ENCODE results near the gene TRIM39.
A peak's percentile ranks its signal among the peaks of the same experiment; 100 is the strongest.
"Not testable (repeated sequence)": the region's sequence is repeated elsewhere in the genome, so short reads cannot be mapped to it uniquely, and the experiment has no call there.

TRIM39 gene

DNA sequence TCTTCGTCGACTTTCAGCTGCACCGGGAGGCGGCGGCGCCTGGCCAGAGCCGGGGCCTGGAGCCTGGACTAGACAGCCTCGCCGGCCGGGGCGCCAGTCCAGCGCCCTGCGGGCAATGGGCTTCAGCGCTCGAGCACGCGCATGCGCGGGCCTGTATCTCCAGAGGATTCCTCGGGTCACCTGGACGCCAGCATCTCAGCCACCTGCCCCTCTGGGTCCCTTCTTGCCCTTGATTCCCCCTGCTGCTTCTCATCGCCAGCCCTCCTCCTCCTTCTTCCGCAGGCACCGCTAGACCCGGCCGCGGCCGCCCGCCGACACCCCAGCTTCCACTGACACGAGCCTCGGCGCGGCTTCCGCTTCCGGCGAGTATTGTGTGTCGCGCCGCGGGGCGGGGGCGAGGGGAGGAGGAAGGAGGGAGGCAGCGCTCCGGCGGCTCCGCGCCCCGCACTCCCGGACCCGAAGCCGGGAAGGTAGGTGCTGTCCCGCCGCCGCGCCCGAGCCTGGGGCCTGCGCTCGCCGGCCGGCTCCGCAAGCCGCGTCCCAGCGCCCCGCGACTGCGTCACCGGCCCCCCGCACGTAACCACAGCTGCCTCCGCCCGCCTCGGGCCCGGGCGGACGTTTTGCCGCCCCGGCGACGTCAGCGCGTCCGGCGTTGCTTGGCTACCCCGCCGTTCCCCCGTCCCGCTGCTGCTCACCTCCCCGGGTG lies at the start of gene TRIM39:
TSS of gene TRIM39 (plus strand) at position 402 of the 706 bp plus-strand sequence. CDS start 2,391 bp downstream, outside the sequence.
- peak within 1 kb of the TSS; percentile 79 for H3K27ac ChIP-seq
- TF ChIP-seq, protein P1, sequence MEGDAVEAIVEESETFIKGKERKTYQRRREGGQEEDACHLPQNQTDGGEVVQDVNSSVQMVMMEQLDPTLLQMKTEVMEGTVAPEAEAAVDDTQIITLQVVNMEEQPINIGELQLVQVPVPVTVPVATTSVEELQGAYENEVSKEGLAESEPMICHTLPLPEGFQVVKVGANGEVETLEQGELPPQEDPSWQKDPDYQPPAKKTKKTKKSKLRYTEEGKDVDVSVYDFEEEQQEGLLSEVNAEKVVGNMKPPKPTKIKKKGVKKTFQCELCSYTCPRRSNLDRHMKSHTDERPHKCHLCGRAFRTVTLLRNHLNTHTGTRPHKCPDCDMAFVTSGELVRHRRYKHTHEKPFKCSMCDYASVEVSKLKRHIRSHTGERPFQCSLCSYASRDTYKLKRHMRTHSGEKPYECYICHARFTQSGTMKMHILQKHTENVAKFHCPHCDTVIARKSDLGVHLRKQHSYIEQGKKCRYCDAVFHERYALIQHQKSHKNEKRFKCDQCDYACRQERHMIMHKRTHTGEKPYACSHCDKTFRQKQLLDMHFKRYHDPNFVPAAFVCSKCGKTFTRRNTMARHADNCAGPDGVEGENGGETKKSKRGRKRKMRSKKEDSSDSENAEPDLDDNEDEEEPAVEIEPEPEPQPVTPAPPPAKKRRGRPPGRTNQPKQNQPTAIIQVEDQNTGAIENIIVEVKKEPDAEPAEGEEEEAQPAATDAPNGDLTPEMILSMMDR (conservative IDR thresholded peaks at IDR 0.05; ENCODE audit: low read depth, low read length): no peak
- peak within 1 kb of the TSS; percentile 44 for H3K4me3 ChIP-seq (IDR thresholded peaks at IDR 0.05; ENCODE audit: insufficient read depth, low read depth, low read length)
- peak within 1 kb of the TSS; percentile 91 for H3K9ac ChIP-seq
- H3K79me2 ChIP-seq (ENCODE audit: insufficient read depth, low read depth): peaks cover 45% of the 10 kb centered on the region
- no peaks in the 10 kb centered on the region for H3K36me3 ChIP-seq (ENCODE audit: insufficient read depth)
- no peaks in the 10 kb centered on the region for H4K20me1 ChIP-seq (ENCODE audit: insufficient read depth)
- peaks cover 36% of the 10 kb centered on the region for H3K4me1 ChIP-seq (ENCODE audit: low read depth, poor library complexity, severe bottlenecking)
- H3K4me2 ChIP-seq: peak within 1 kb of the TSS; percentile 84
- H3K27me3 ChIP-seq (ENCODE audit: insufficient read depth, low read depth): no peaks in the 10 kb centered on the region
- H2AFZ ChIP-seq (ENCODE audit: low read depth): peak within 1 kb of the TSS; percentile 97

GRCh38 chr6:30280988-30281387 lies 45.7 kb upstream of the TRIM39 start:
- not testable (repeated sequence) for H3K9ac ChIP-seq; H4K20me1 ChIP-seq (ENCODE audit: insufficient read depth); H2AFZ ChIP-seq (ENCODE audit: low read depth); H3K27me3 ChIP-seq (ENCODE audit: insufficient read depth, low read depth); H3K4me2 ChIP-seq; H3K36me3 ChIP-seq (ENCODE audit: insufficient read depth); H3K27ac ChIP-seq; H3K4me1 ChIP-seq (ENCODE audit: low read depth, poor library complexity, severe bottlenecking); H3K79me2 ChIP-seq (ENCODE audit: insufficient read depth, low read depth); H3K4me3 ChIP-seq (IDR thresholded peaks at IDR 0.05; ENCODE audit: insufficient read depth, low read depth, low read length)

DNA sequence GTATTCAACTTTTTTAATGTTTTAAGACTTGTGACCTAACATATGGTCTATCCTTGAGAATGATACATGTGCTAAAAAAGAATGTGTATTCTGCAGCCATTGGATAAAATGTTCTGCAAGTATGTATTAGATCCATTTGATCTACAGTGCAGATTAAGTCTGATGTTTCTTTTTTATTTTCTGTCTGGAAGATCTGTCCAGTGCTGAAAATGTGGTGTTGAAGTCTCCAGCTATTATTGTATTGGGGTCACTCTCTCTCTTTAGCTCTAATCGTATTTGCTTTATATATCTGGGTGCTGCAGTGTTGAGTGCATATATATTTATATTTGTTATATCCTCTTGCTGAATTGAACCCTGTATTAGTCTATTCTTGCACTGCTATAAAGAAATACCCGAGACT lies 44.2 kb upstream of the TRIM39 start:
- no peak overlapping the region for H3K27ac ChIP-seq
- no peaks in the 10 kb centered on the region for H3K4me1 ChIP-seq (ENCODE audit: low read depth, poor library complexity, severe bottlenecking)
- H3K4me3 ChIP-seq (IDR thresholded peaks at IDR 0.05; ENCODE audit: insufficient read depth, low read depth, low read length): no peak overlapping the region
- no peaks in the 10 kb centered on the region for H4K20me1 ChIP-seq (ENCODE audit: insufficient read depth)
- TF ChIP-seq, protein P1 (conservative IDR thresholded peaks at IDR 0.05; ENCODE audit: low read depth, low read length): no peak
- no peaks in the 10 kb centered on the region for H3K27me3 ChIP-seq (ENCODE audit: insufficient read depth, low read depth)
- H3K9ac ChIP-seq: no peak overlapping the region
- no peak overlapping the region for H3K4me2 ChIP-seq
- H3K79me2 ChIP-seq (ENCODE audit: insufficient read depth, low read depth): no peaks in the 10 kb centered on the region
- no peak overlapping the region for H2AFZ ChIP-seq (ENCODE audit: low read depth)
- no peaks in the 10 kb centered on the region for H3K36me3 ChIP-seq (ENCODE audit: insufficient read depth)

GRCh38 chr6:30283761-30284160 lies 43.0 kb upstream of the TRIM39 start:
- H4K20me1 ChIP-seq (ENCODE audit: insufficient read depth): no peaks in the 10 kb centered on the region

GRCh38 chr6:30287139-30287538 lies 39.6 kb upstream of the TRIM39 start:
- H3K36me3 ChIP-seq (ENCODE audit: insufficient read depth): no peaks in the 10 kb centered on the region
- no peak overlapping the region for H2AFZ ChIP-seq (ENCODE audit: low read depth)
- no peaks in the 10 kb centered on the region for H3K27me3 ChIP-seq (ENCODE audit: insufficient read depth, low read depth)
- H3K79me2 ChIP-seq (ENCODE audit: insufficient read depth, low read depth): no peaks in the 10 kb centered on the region
- H3K9ac ChIP-seq: no peak overlapping the region
- no peak overlapping the region for H3K27ac ChIP-seq
- H3K4me1 ChIP-seq (ENCODE audit: low read depth, poor library complexity, severe bottlenecking): no peaks in the 10 kb centered on the region
- no peak overlapping the region for H3K4me2 ChIP-seq
- TF ChIP-seq, protein P1 (conservative IDR thresholded peaks at IDR 0.05; ENCODE audit: low read depth, low read length): no peak
- no peak overlapping the region for H3K4me3 ChIP-seq (IDR thresholded peaks at IDR 0.05; ENCODE audit: insufficient read depth, low read depth, low read length)
- no peaks in the 10 kb centered on the region for H4K20me1 ChIP-seq (ENCODE audit: insufficient read depth)

More at GRCh38 chr6:30283761-30284160, 43.0 kb upstream of the TRIM39 start:
- Histone ChIP-seq H3K4me1 (ENCODE audit: low read depth, poor library complexity, severe bottlenecking) (no peaks in the 10 kb centered on the region), H3K27me3 (ENCODE audit: insufficient read depth, low read depth) (no peaks in the 10 kb centered on the region), H3K79me2 (ENCODE audit: insufficient read depth, low read depth) (no peaks in the 10 kb centered on the region), H3K36me3 (ENCODE audit: insufficient read depth) (no peaks in the 10 kb centered on the region), H3K9ac (no peak overlapping the region), H3K27ac (no peak overlapping the region), H3K4me2 (no peak overlapping the region), H2AFZ (ENCODE audit: low read depth) (no peak overlapping the region), H3K4me3 (IDR thresholded peaks at IDR 0.05; ENCODE audit: insufficient read depth, low read depth, low read length) (no peak overlapping the region)
- TF ChIP-seq, protein P1 (conservative IDR thresholded peaks at IDR 0.05; ENCODE audit: low read depth, low read length): no peak

Data from KMS-11 (cell line).